Measurements from ENCODE around the gene PARD3.
A peak's percentile ranks its signal among the peaks of the same experiment; 100 is the strongest.

Gene PARD3

GRCh38 chr10:34213805-34214197 is 601.3 kb downstream of the PARD3 start:
- no peak for DNase-seq (ENCODE audit: low spot score)

GRCh38 chr10:34213193-34213804 is 601.8 kb downstream of the PARD3 start:
- no peak for DNase-seq (ENCODE audit: low spot score)

GRCh38 chr10:34207343-34207742 is 607.8 kb downstream of the PARD3 start:
- no peak for DNase-seq (ENCODE audit: low spot score)

GRCh38 chr10:34206935-34207268 is 608.2 kb downstream of the PARD3 start:
- no peak for DNase-seq (ENCODE audit: low spot score)

- DNase-seq (ENCODE audit: low spot score), result no peak
These were observed 608.8 kb downstream of the PARD3 start for GRCh38 chr10:34206078-34206934.

- DNase-seq (ENCODE audit: low spot score), result no peak
These were observed 609.6 kb downstream of the PARD3 start for GRCh38 chr10:34205452-34205851.

- no peak for DNase-seq (ENCODE audit: low spot score)
These were observed 611.0 kb downstream of the PARD3 start for GRCh38 chr10:34203966-34204630.

- DNase-seq (ENCODE audit: low spot score), result peak; percentile 26
These were observed 614.7 kb downstream of the PARD3 start for GRCh38 chr10:34200355-34200901.

- DNase-seq (ENCODE audit: low spot score), result no peak
These were observed 616.1 kb downstream of the PARD3 start for GRCh38 chr10:34198953-34199352.

GRCh38 chr10:34196058-34196433 is 619.0 kb downstream of the PARD3 start:
- no peak for DNase-seq (ENCODE audit: low spot score)

- DNase-seq (ENCODE audit: low spot score), result no peak
These were observed 619.6 kb downstream of the PARD3 start for GRCh38 chr10:34195364-34196057.

- DNase-seq (ENCODE audit: low spot score), result no peak
These were observed 621.0 kb downstream of the PARD3 start for GRCh38 chr10:34193931-34194626.

GRCh38 chr10:34192646-34193045 is 622.5 kb downstream of the PARD3 start:
- DNase-seq (ENCODE audit: low spot score), result no peak

GRCh38 chr10:34191406-34191805 is 623.7 kb downstream of the PARD3 start:
- no peak for DNase-seq (ENCODE audit: low spot score)

- no peak for DNase-seq (ENCODE audit: low spot score)
These were observed 624.5 kb downstream of the PARD3 start for GRCh38 chr10:34190580-34190979.

GRCh38 chr10:34189830-34190229 is 625.3 kb downstream of the PARD3 start:
- DNase-seq (ENCODE audit: low spot score), result no peak

GRCh38 chr10:34188221-34188620 is 626.9 kb downstream of the PARD3 start:
- DNase-seq (ENCODE audit: low spot score), result no peak

- no peak for DNase-seq (ENCODE audit: low spot score)
These were observed 627.9 kb downstream of the PARD3 start for GRCh38 chr10:34187201-34187600.

- DNase-seq (ENCODE audit: low spot score), result no peak
These were observed 628.4 kb downstream of the PARD3 start for GRCh38 chr10:34186745-34187144.

- DNase-seq (ENCODE audit: low spot score), result no peak
These were observed 629.1 kb downstream of the PARD3 start for GRCh38 chr10:34185998-34186397.

- DNase-seq (ENCODE audit: low spot score), result no peak
These were observed 630.1 kb downstream of the PARD3 start for GRCh38 chr10:34184939-34185386.

GRCh38 chr10:34184397-34184796 is 630.7 kb downstream of the PARD3 start:
- DNase-seq (ENCODE audit: low spot score), result no peak

Measured in pons (tissue), 1 donor.